Karpas-422 (cell line): ENCODE measurements around the gene CGB1. TPM values are rescaled to one million over a fixed set of nuclear protein-coding genes. Genes with fewer than 3 reads are reported as not detected.
"Not testable (repeated sequence)": the region's sequence is repeated elsewhere in the genome, so short reads cannot be mapped to it uniquely, and the experiment has no call there.

Experiments
- DNase-seq: peaks from one replicate; pipeline ENCODE4 v3.0.0-alpha.2; 2015
- H2AFZ ChIP-seq: fragments of 200-600 bp; sonication (generic); 2 replicates; pipeline ENCODE4 v1.6.1; 2014; ENCODE audit warnings: antibody characterized with exemption, low read length, mixed read lengths
- H3K27ac ChIP-seq: fragments of 200-600 bp; sonication (generic); 2 replicates; pipeline ENCODE4 v1.5.1; 2014; ENCODE audit warnings: mild to moderate bottlenecking, low read length, moderate library complexity
- H3K27me3 ChIP-seq: fragments of 200-600 bp; sonication (generic); 2 replicates; pipeline ENCODE4 v1.6.1; 2014; ENCODE audit warnings: low read length, mixed read lengths
- H3K36me3 ChIP-seq: fragments of 200-600 bp; sonication (generic); 2 replicates; pipeline ENCODE4 v1.6.1; 2014; ENCODE audit warnings: low read length, mixed read lengths; ENCODE audit not compliant: insufficient read depth
- H3K4me1 ChIP-seq: fragments of 200-600 bp; sonication (generic); 2 replicates; pipeline ENCODE4 v1.6.1; 2014; ENCODE audit warnings: mild to moderate bottlenecking, low read length, mixed read lengths
- H3K4me2 ChIP-seq: fragments of 200-600 bp; sonication (generic); 2 replicates; pipeline ENCODE4 v1.6.1; 2014; ENCODE audit warnings: low read length, low read depth, mild to moderate bottlenecking; ENCODE audit not compliant: poor library complexity, severe bottlenecking
- H3K4me3 ChIP-seq: fragments of 200-600 bp; sonication (generic); 2 replicates; pipeline ENCODE4 v1.5.1; 2014; ENCODE audit warnings: mild to moderate bottlenecking, antibody characterized with exemption, low read length, mixed read lengths
- H3K79me2 ChIP-seq: fragments of 200-600 bp; sonication (generic); 2 replicates; pipeline ENCODE4 v1.6.1; 2014; ENCODE audit warnings: mild to moderate bottlenecking, low read length, mixed read lengths
- H3K9ac ChIP-seq: fragments of 200-600 bp; sonication (generic); 2 replicates; pipeline ENCODE4 v1.6.0; 2014; ENCODE audit warnings: low read length
- H3K9me2 ChIP-seq: fragments of 200-600 bp; sonication (generic), shearing (Covaris generic); replicated peaks from 2 replicates; pipeline ENCODE4 v1.6.0; 2014; ENCODE audit warnings: mild to moderate bottlenecking, low read length, moderate library complexity; ENCODE audit not compliant: insufficient read depth
- H3K9me3 ChIP-seq: fragments of 300-700, 200-600 bp; sonication (generic); 2 replicates; pipeline ENCODE4 v1.6.1; 2014; ENCODE audit warnings: low read length, mixed read lengths
- H4K20me1 ChIP-seq: fragments of 200-600 bp; sonication (generic); 2 replicates; pipeline ENCODE4 v1.6.1; 2014; ENCODE audit warnings: mild to moderate bottlenecking, antibody characterized with exemption, low read length, low read depth; ENCODE audit not compliant: insufficient read depth
- total RNA-seq: library from RNA; depleted of rRNA; stranded (reverse); fragments of >200 nt; shearing (Covaris generic); gene quantifications from 2 replicates; pipeline ENCODE4 v1.2.3, GENCODE V29; 2014; ENCODE audit warnings: low replicate concordance

Gene CGB1
- total RNA-seq, 1 experiment from 2014 or later, result not detected

GRCh38 chr19:49038111-49038510 is 1.4 kb upstream of the CGB1 start:
- not testable (repeated sequence) for H3K4me1 ChIP-seq, H3K4me2 ChIP-seq, H3K4me3 ChIP-seq, H3K36me3 ChIP-seq, H3K27ac ChIP-seq, H3K79me2 ChIP-seq, H3K9me3 ChIP-seq, H3K9me2 ChIP-seq, H4K20me1 ChIP-seq, DNase-seq, H2AFZ ChIP-seq, H3K9ac ChIP-seq, H3K27me3 ChIP-seq

- H3K36me3 ChIP-seq, H4K20me1 ChIP-seq, H3K79me2 ChIP-seq, H3K27me3 ChIP-seq, H3K9me3 ChIP-seq, H3K4me3 ChIP-seq, H3K4me2 ChIP-seq, H3K9me2 ChIP-seq, H3K9ac ChIP-seq, H3K4me1 ChIP-seq, H2AFZ ChIP-seq, H3K27ac ChIP-seq: not testable (repeated sequence)
- DNase-seq, result peak; percentile 92
Observed at GRCh38 chr19:49031642-49032301, 4.9 kb downstream of the CGB1 start, which contains the start of gene CGB2. Gene CGB2, plus strand, starts transcription at chr19:49031890. Its CDS starts 206 bp downstream, at chr19:49032096.

GRCh38 chr19:49030323-49030722 is 6.4 kb downstream of the CGB1 start:
- H3K9me3 ChIP-seq, H4K20me1 ChIP-seq, H3K9me2 ChIP-seq, H3K4me2 ChIP-seq, H3K9ac ChIP-seq, H3K4me3 ChIP-seq, H3K79me2 ChIP-seq, DNase-seq, H3K27ac ChIP-seq, H3K27me3 ChIP-seq, H2AFZ ChIP-seq, H3K36me3 ChIP-seq, H3K4me1 ChIP-seq: not testable (repeated sequence)

GRCh38 chr19:49029749-49030148 is 6.9 kb downstream of the CGB1 start:
- H3K79me2 ChIP-seq, H3K4me3 ChIP-seq, H3K9me2 ChIP-seq, H3K9me3 ChIP-seq, H3K27me3 ChIP-seq, H4K20me1 ChIP-seq, H3K4me1 ChIP-seq, H3K9ac ChIP-seq, DNase-seq, H2AFZ ChIP-seq, H3K36me3 ChIP-seq, H3K4me2 ChIP-seq, H3K27ac ChIP-seq: not testable (repeated sequence)

GRCh38 chr19:49028686-49029085 is 8.0 kb downstream of the CGB1 start:
- H3K36me3 ChIP-seq, H3K27me3 ChIP-seq, H3K9me2 ChIP-seq, H4K20me1 ChIP-seq, H3K4me1 ChIP-seq, H3K79me2 ChIP-seq, H3K4me3 ChIP-seq, H3K27ac ChIP-seq, H2AFZ ChIP-seq, H3K4me2 ChIP-seq, H3K9ac ChIP-seq, H3K9me3 ChIP-seq, DNase-seq: not testable (repeated sequence)

- H3K9me3 ChIP-seq, H3K4me2 ChIP-seq, H3K79me2 ChIP-seq, H3K9ac ChIP-seq, H3K27ac ChIP-seq, H3K4me3 ChIP-seq, H3K27me3 ChIP-seq, DNase-seq, H3K36me3 ChIP-seq, H3K4me1 ChIP-seq, H2AFZ ChIP-seq, H3K9me2 ChIP-seq: not testable (repeated sequence)
- H4K20me1 ChIP-seq, result peaks cover 11% of the 10 kb centered on the region; the same call in 1 of the 2 replicates
Observed at GRCh38 chr19:49025599-49025998, 11.1 kb downstream of the CGB1 start.

GRCh38 chr19:49025088-49025487 is 11.6 kb downstream of the CGB1 start:
- not testable (repeated sequence) for H3K9me2 ChIP-seq

GRCh38 chr19:49024233-49024632 is 12.5 kb downstream of the CGB1 start, which contains the start of gene CGB3:
Gene CGB3, minus strand, starts transcription at chr19:49024333. Its CDS starts 362 bp downstream, at chr19:49023971.
- peaks cover 12% of the 10 kb centered on the region for H3K4me1 ChIP-seq
- H3K4me3 ChIP-seq, H2AFZ ChIP-seq, DNase-seq, H3K9me2 ChIP-seq, H3K9ac ChIP-seq, H3K4me2 ChIP-seq, H3K27me3 ChIP-seq, H3K79me2 ChIP-seq, H3K36me3 ChIP-seq, H3K9me3 ChIP-seq, H3K27ac ChIP-seq: not testable (repeated sequence)
- peaks cover 22% of the 10 kb centered on the region; the same call in 1 of the 2 replicates for H4K20me1 ChIP-seq

More at GRCh38 chr19:49025088-49025487, 11.6 kb downstream of the CGB1 start:
- not testable (repeated sequence) for H3K4me2 ChIP-seq, H3K27ac ChIP-seq, H3K36me3 ChIP-seq, H3K27me3 ChIP-seq, H3K9ac ChIP-seq, H3K9me3 ChIP-seq, H3K4me3 ChIP-seq, H3K79me2 ChIP-seq, DNase-seq, H2AFZ ChIP-seq
- peaks cover 16% of the 10 kb centered on the region; the same call in 1 of the 2 replicates for H4K20me1 ChIP-seq
- peaks cover 12% of the 10 kb centered on the region for H3K4me1 ChIP-seq
